IMR-90 (cell line): Measurements from ENCODE around the gene CFAP90. TPM values are rescaled to one million over a fixed set of nuclear protein-coding genes. Genes with fewer than 3 reads are reported as not detected.

Experiments
- ATAC-seq: fragments of 200-7000 bp; cut with Tn5 transposase; 2 replicates; pipeline ENCODE4 v1.9.1; 2020; ENCODE audit warnings: low read depth, mild to moderate bottlenecking, moderate library complexity
- BruUV-seq: library from RNA; stranded (reverse); fragments of 400-500 nt; replicated peaks from 2 replicates; lab custom pipeline; 2021; lab: Mats Ljungman, UMichigan
- CTCF ChIA-PET: fragments of 300-600 bp; formaldehyde crosslinking; extraction: SDS; loops from one replicate; lab custom pipeline; 2021; ENCODE audit warnings: antibody characterized with exemption; lab: Yijun Ruan, JAX
- POLR2A ChIA-PET: fragments of 300-600 bp; sonication (Branson Sonifier 250); formaldehyde crosslinking; loops from one replicate; lab custom pipeline; 2022; ENCODE audit warnings: antibody characterized with exemption; ENCODE audit not compliant: unreplicated experiment; lab: Charles Lee
- DNase-seq: peaks from one replicate; pipeline ENCODE4 v3.0.0; 2013
- H2AFZ ChIP-seq: replicated peaks from 2 replicates; pipeline ENCODE3; 2013; ENCODE audit warnings: low read length, mild to moderate bottlenecking; ENCODE audit not compliant: poor library complexity
- H2AK5ac ChIP-seq: 2 replicates; pipeline ENCODE4 v1.6.1; 2013; ENCODE audit warnings: low read depth, low read length, inconsistent platforms
- H2AK9ac ChIP-seq: replicated peaks from 2 replicates; pipeline ENCODE3; 2013; ENCODE audit warnings: mild to moderate bottlenecking, low read depth, low read length, moderate library complexity; ENCODE audit not compliant: poor library complexity
- H2BK120ac ChIP-seq: 2 replicates; pipeline ENCODE4 v1.6.1; 2013; ENCODE audit warnings: low read depth, low read length, inconsistent platforms
- H2BK15ac ChIP-seq: 3 replicates; pipeline ENCODE4 v1.6.1; 2013; ENCODE audit warnings: low read depth, low read length, inconsistent platforms
- H2BK20ac ChIP-seq: 2 replicates; pipeline ENCODE4 v1.6.1; 2013; ENCODE audit warnings: low read depth, mild to moderate bottlenecking, inconsistent platforms, low read length, moderate library complexity
- H2BK5ac ChIP-seq: 2 replicates; pipeline ENCODE4 v1.6.1; 2013; ENCODE audit warnings: mild to moderate bottlenecking, low read depth, low read length, inconsistent platforms; ENCODE audit not compliant: poor library complexity, severe bottlenecking
- H3K14ac ChIP-seq: replicated peaks from 2 replicates; pipeline ENCODE4 v1.6.1; 2013; ENCODE audit warnings: low read depth, low read length, inconsistent platforms
- H3K18ac ChIP-seq: 2 replicates; pipeline ENCODE4 v1.6.1; 2013; ENCODE audit warnings: low read depth, low read length, control low read depth
- H3K23ac ChIP-seq: 2 replicates; pipeline ENCODE4 v1.6.1; 2013; ENCODE audit warnings: low read depth, low read length, inconsistent platforms
- H3K27ac ChIP-seq: 2 replicates; pipeline ENCODE4 v1.5.1; 2013; ENCODE audit warnings: mild to moderate bottlenecking, control low read depth, low read length; ENCODE audit not compliant: insufficient read depth
- H3K27me3 ChIP-seq: 2 replicates; pipeline ENCODE4 v1.6.1; 2013; ENCODE audit warnings: low read length; ENCODE audit not compliant: control insufficient read depth, insufficient read depth
- H3K36me3 ChIP-seq: 2 replicates; pipeline ENCODE4 v1.6.1; 2013; ENCODE audit warnings: low read length, mixed read lengths; ENCODE audit not compliant: control insufficient read depth, insufficient read depth
- H3K4ac ChIP-seq: 2 replicates; pipeline ENCODE4 v1.6.1; 2013; ENCODE audit warnings: low read depth, low read length, inconsistent platforms
- H3K4me1 ChIP-seq: 2 replicates; pipeline ENCODE4 v1.6.1; 2013; ENCODE audit warnings: low read length, mixed read lengths; ENCODE audit not compliant: control insufficient read depth, insufficient read depth
- H3K4me2 ChIP-seq: 2 replicates; pipeline ENCODE4 v1.6.1; 2013; ENCODE audit warnings: low read depth, mild to moderate bottlenecking, control low read depth, low read length, moderate library complexity
- H3K4me3 ChIP-seq: 2 replicates; pipeline ENCODE4 v1.5.1; 2013; ENCODE audit warnings: low read depth, mild to moderate bottlenecking, control low read depth, low read length, moderate library complexity; ENCODE audit not compliant: insufficient read depth
- H3K56ac ChIP-seq: 2 replicates; pipeline ENCODE4 v1.6.1; 2013; ENCODE audit warnings: low read length, inconsistent platforms; ENCODE audit not compliant: insufficient read depth; ENCODE audit errors: extremely low read depth
- H3K79me1 ChIP-seq, 2 experiments: 2 replicates each; pipeline ENCODE4 v1.6.1; 2013; ENCODE audit warnings: low read length in 2 of 2, inconsistent platforms in 1 of 2, low read depth in 1 of 2
- H3K9ac ChIP-seq: 2 replicates; pipeline ENCODE4 v1.6.1; 2013; ENCODE audit warnings: low read depth, low read length, control low read depth
- H3K9me1 ChIP-seq: 2 replicates; pipeline ENCODE4 v1.6.1; 2013; ENCODE audit warnings: low read length, inconsistent platforms; ENCODE audit not compliant: insufficient read depth
- H3K9me3 ChIP-seq: 2 replicates; pipeline ENCODE4 v1.6.1; 2013; ENCODE audit warnings: low read length; ENCODE audit not compliant: control insufficient read depth, insufficient read depth
- H4K20me1 ChIP-seq: 2 replicates; pipeline ENCODE4 v1.6.1; 2013; ENCODE audit warnings: low read length, inconsistent platforms; ENCODE audit not compliant: insufficient read depth
- H4K5ac ChIP-seq: 2 replicates; pipeline ENCODE4 v1.6.1; 2013; ENCODE audit warnings: mild to moderate bottlenecking, low read depth, low read length, control low read depth
- H4K8ac ChIP-seq, 2 experiments: 2 replicates each; pipeline ENCODE4 v1.6.1; 2013; ENCODE audit warnings: low read depth in 2 of 2, low read length in 2 of 2, control low read depth in 1 of 2, inconsistent platforms in 1 of 2
- H4K91ac ChIP-seq: 2 replicates; pipeline ENCODE4 v1.6.1; 2013; ENCODE audit warnings: low read depth, low read length, inconsistent platforms; ENCODE audit not compliant: insufficient read depth
- CEBPB ChIP-seq: IDR thresholded peaks from 2 replicates; pipeline ENCODE4 v1.6.1; 2012; ENCODE audit warnings: low read depth, low read length, improper control_type of control experiment
- CHD1 ChIP-seq: IDR thresholded peaks from 2 replicates; pipeline ENCODE4 v1.6.1; 2012; ENCODE audit warnings: low read depth, low read length, improper control_type of control experiment
- CTCF ChIP-seq: conservative IDR thresholded peaks from 2 replicates; pipeline ENCODE4 v1.5.1; 2012; ENCODE audit warnings: mild to moderate bottlenecking, low read depth, low read length, improper control_type of control experiment
- FOS ChIP-seq: fragments of 150-350 bp; IDR thresholded peaks from 2 replicates; pipeline ENCODE4 v1.6.1; 2016; ENCODE audit warnings: low read depth, low read length
- POLR2A ChIP-seq: IDR thresholded peaks from 2 replicates; pipeline ENCODE4 v1.6.1; 2012; ENCODE audit warnings: mild to moderate bottlenecking, low read depth, low read length
- RAD21 ChIP-seq: IDR thresholded peaks from 2 replicates; pipeline ENCODE4 v1.6.1; 2012; ENCODE audit warnings: low read length, improper control_type of control experiment
- SMC3 ChIP-seq: fragments of 150-350 bp; IDR thresholded peaks from 2 replicates; pipeline ENCODE4 v1.6.1; 2016; ENCODE audit warnings: low read depth, mild to moderate bottlenecking, antibody characterized with exemption, low read length, moderate library complexity
- WGBS, 2 experiments: methylation state at CpG; one replicate each; pipeline versions ENCODE4 v1.1.5 to v1.1.7; 2013; ENCODE audit warnings: missing lambda C conversion rate in 2 of 2; ENCODE audit not compliant: insufficient read length in 1 of 2; ENCODE audit errors: extremely low coverage in 2 of 2; 5-methylcytosine and 5-hydroxymethylcytosine counted together
- dilution Hi-C: fragments of 300-500 bp; cut with HindIII; formaldehyde crosslinking; loops from one replicate; pipeline ENCODE4 v1.14.3; 2018; ENCODE audit warnings: low sequenced_read_pairs; ENCODE audit not compliant: unreplicated experiment
- in situ Hi-C: fragments of 300-500 bp; cut with MboI; formaldehyde crosslinking; loops from 3 replicates; pipeline ENCODE4 v1.14.3; 2019; ENCODE audit warnings: low sequenced_read_pairs, inconsistent platforms, mixed read lengths
- intact Hi-C: fragments of 100-400 bp; cut with micrococcal nuclease; formaldehyde crosslinking; loops from 2 replicates; pipeline ENCODE4 v1.10.0; 2022
- polyA plus RNA-seq, 3 experiments: library from polyadenylated mRNA; depleted of rRNA; stranded (reverse); fragments of >200 nt; gene quantifications; 2 replicates each; pipeline ENCODE4 v1.2.3, GENCODE V29; 2012; ENCODE audit warnings: low replicate concordance in 1 of 3
- total RNA-seq: library from RNA; depleted of rRNA; stranded (reverse); fragments of >200 nt; gene quantifications from 2 replicates; pipeline ENCODE4 v1.2.3, GENCODE V29; 2012

The CFAP90 gene
- total and polyA plus RNA-seq, 2 of the 4 experiments (the other 2 are of a cell fraction), result 0.09 TPM; not detected in 1

- H3K4me3 ChIP-seq, result no peak overlapping the region
- no peak overlapping the region for H2BK120ac ChIP-seq
- no peak overlapping the region for H2BK5ac ChIP-seq
- H2BK15ac ChIP-seq, result no peak overlapping the region
- ChIA-PET CTCF (interaction anchor here (0.7 to 0.8 kb wide), 2 partner anchors 18 to 839 kb away, joined by 3 to 5 read pairs; no protein-coding TSS in a partner anchor), POLR2A (no interaction called here)
- no peaks in the 10 kb centered on the region for H3K36me3 ChIP-seq
- no peak overlapping the region for H4K5ac ChIP-seq
- intact Hi-C loops, result loop anchor here (5.0 kb wide), 1 partner anchor 1049 kb away; no protein-coding TSS in a partner anchor
- peak overlapping the region; percentile 43; the same call in 1 of the 2 replicates for H3K4me2 ChIP-seq
- DNase-seq (peak; percentile 39), ATAC-seq (peak; percentile 98)
- peak overlapping the region; percentile 82 for H2AFZ ChIP-seq
- H4K91ac ChIP-seq, result no peak overlapping the region
- H3K4ac ChIP-seq, result no peak overlapping the region
- no peak overlapping the region for H3K9ac ChIP-seq
- H2BK20ac ChIP-seq, result no peak overlapping the region
- no peaks in the 10 kb centered on the region for H4K20me1 ChIP-seq
- WGBS, 2 experiments, result no CpG with 5 or more reads among the region's 12 CpGs
- no peaks in the 10 kb centered on the region for H3K9me1 ChIP-seq
- in situ Hi-C loops, result no loop called here
- H2AK5ac ChIP-seq, result no peak overlapping the region
- H3K9me3 ChIP-seq, result no peaks in the 10 kb centered on the region
- no peak overlapping the region for H3K56ac ChIP-seq
- TF ChIP-seq POLR2A, result no peak
- peak; percentile 33; the same call in 1 of the 2 replicates for TF ChIP-seq SMC3
- TF ChIP-seq CEBPB, result no peak
- TF ChIP-seq CTCF, result peak; percentile 64
- TF ChIP-seq RAD21, result peak; percentile 57
- TF ChIP-seq FOS, result no peak
- no peak for TF ChIP-seq CHD1
- no peak overlapping the region for H3K27ac ChIP-seq
- no peak overlapping the region for H3K23ac ChIP-seq
- dilution Hi-C loops, result no loop called here
- H2AK9ac ChIP-seq, result no peak overlapping the region
- H3K4me1 ChIP-seq, result no peaks in the 10 kb centered on the region
- H3K27me3 ChIP-seq, result no peaks in the 10 kb centered on the region
- no peak overlapping the region for H4K8ac ChIP-seq
- no peaks in the 10 kb centered on the region for H3K79me1 ChIP-seq
- H3K18ac ChIP-seq, result no peak overlapping the region
- H3K14ac ChIP-seq, result no peak overlapping the region
- BruUV-seq, result no TSS peak
Measured at GRCh38 chr5:7815892-7816534, 34.9 kb downstream of the CFAP90 start.
